A549 (cell line): ENCODE results near the gene CARD14. TPM values are rescaled to one million over a fixed set of nuclear protein-coding genes. Genes with fewer than 3 reads are reported as not detected.
"Not testable (repeated sequence)": the region's sequence is repeated elsewhere in the genome, so short reads cannot be mapped to it uniquely, and the experiment has no call there.

Experiments
- ATAC-seq, 2 experiments: fragments of 200-7000 bp in 1 of 2; fragments of >200 bp in 1 of 2; cut with Nextera tagmentation in 1 of 2; cut with Tn5 transposase in 1 of 2; 3 replicates each; pipeline versions ENCODE4 v1.8.0 to v1.9.1; 2018 to 2020; ENCODE audit warnings: mild to moderate bottlenecking in 1 of 2, moderate library complexity in 1 of 2
- CTCF ChIA-PET: fragments of 300-600 bp; sonication (Branson Sonifier 250); formaldehyde crosslinking; extraction: SDS; loops from one replicate; lab custom pipeline; 2021; ENCODE audit warnings: antibody characterized with exemption, inconsistent platforms; lab: Yijun Ruan, JAX
- POLR2A ChIA-PET: fragments of 350-600 bp; formaldehyde crosslinking; extraction: SDS; loops from one replicate; lab custom pipeline; 2021; ENCODE audit warnings: antibody characterized with exemption, inconsistent platforms; lab: Yijun Ruan, JAX
- DNase-seq, 2 experiments: peaks; one replicate each; pipeline versions ENCODE4 v3.0.0 to v3.0.0-alpha.2; 2011 to 2016; ENCODE audit warnings: low read depth in 1 of 2, low spot score in 1 of 2
- FAIRE-seq: peaks from 2 replicates; lab custom pipeline; 2011; peaks lifted over from hg19 to GRCh38; lab: Jason Lieb, UNC
- H3K27ac ChIP-seq, 2 experiments: fragments of >200 bp; sonication (Bioruptor Twin); formaldehyde crosslinking; 3 replicates each; pipeline ENCODE4 v1.5.1; 2016 to 2017
- H3K4me1 ChIP-seq: fragments of >200 bp; sonication (Bioruptor Twin); formaldehyde crosslinking; 3 replicates; pipeline ENCODE4 v1.6.1; 2016
- H3K4me2 ChIP-seq: fragments of >200 bp; sonication (Bioruptor Twin); formaldehyde crosslinking; 3 replicates; pipeline ENCODE4 v1.6.1; 2016
- H3K4me3 ChIP-seq: fragments of >200 bp; sonication (Bioruptor Twin); formaldehyde crosslinking; 3 replicates; pipeline ENCODE4 v1.5.1; 2016
- H3K9me3 ChIP-seq: fragments of >200 bp; sonication (Bioruptor Twin); formaldehyde crosslinking; 3 replicates; pipeline ENCODE4 v1.6.1; 2016
- CBX2 ChIP-seq: fragments of 200-600 bp; sonication (generic); IDR thresholded peaks from 2 replicates; pipeline ENCODE4 v1.6.1; 2016; ENCODE audit warnings: low read depth, mild to moderate bottlenecking, borderline replicate concordance
- CEBPB ChIP-seq, 2 experiments: fragments of >200 bp in 1 of 2; sonication (Bioruptor Twin) in 1 of 2; formaldehyde crosslinking in 1 of 2; IDR thresholded peaks; 2 replicates each; pipeline ENCODE4 v1.6.1; 2012 to 2016
- EP300 ChIP-seq, 2 experiments: fragments of >200 bp; sonication (Bioruptor Twin); formaldehyde crosslinking; IDR thresholded peaks; 2 replicates in 1 of 2; 3 replicates in 1 of 2; pipeline ENCODE4 v1.6.1; 2016 to 2017
- FOXS1 ChIP-seq: fragments of 250-450 bp; sonication (Bioruptor Pico); IDR thresholded peaks from 2 replicates; pipeline ENCODE4 v1.5.0; 2020; ENCODE audit warnings: mild to moderate bottlenecking, moderate library complexity
- HEYL ChIP-seq: fragments of 250-450 bp; sonication (Bioruptor Pico); IDR thresholded peaks from 2 replicates; pipeline ENCODE4 v1.8.0; 2021; ENCODE audit warnings: mild to moderate bottlenecking, moderate library complexity
- HOXB13 ChIP-seq: fragments of 250-450 bp; sonication (Bioruptor Pico); IDR thresholded peaks from 2 replicates; pipeline ENCODE4 v1.5.0; 2020; ENCODE audit warnings: low read depth, mild to moderate bottlenecking, moderate library complexity
- JUN ChIP-seq, 2 experiments: fragments of >200 bp; sonication (Bioruptor Twin); formaldehyde crosslinking; IDR thresholded peaks; 2 replicates in 1 of 2; 3 replicates in 1 of 2; pipeline ENCODE4 v1.6.1; 2016 to 2017
- KDM1A ChIP-seq: fragments of 200-600 bp; sonication (generic); IDR thresholded peaks from 2 replicates; pipeline ENCODE4 v1.6.1; 2016; ENCODE audit warnings: low read depth, mild to moderate bottlenecking
- MYC ChIP-seq: IDR thresholded peaks from 2 replicates; pipeline ENCODE4 v1.6.1; 2012; ENCODE audit warnings: mild to moderate bottlenecking, inconsistent platforms, low read length, improper control_type of control experiment, borderline replicate concordance
- NFE2L2 ChIP-seq: fragments of 150-350 bp; conservative IDR thresholded peaks from 2 replicates; pipeline ENCODE4 v1.6.1; 2014; ENCODE audit warnings: low read length
- NR3C1 ChIP-seq: fragments of >200 bp; sonication (Bioruptor Twin); formaldehyde crosslinking; IDR thresholded peaks from 3 replicates; pipeline ENCODE4 v1.6.1; 2017
- PHF8 ChIP-seq: fragments of 200-600 bp; sonication (generic); IDR thresholded peaks from 2 replicates; pipeline ENCODE4 v1.6.1; 2016; ENCODE audit warnings: low read depth, mild to moderate bottlenecking, antibody characterized with exemption, moderate library complexity, borderline replicate concordance
- POLR2A ChIP-seq: IDR thresholded peaks from 2 replicates; pipeline ENCODE4 v1.6.1; 2012; ENCODE audit warnings: mild to moderate bottlenecking, low read length
- RNF2 ChIP-seq: fragments of 200-600 bp; sonication (generic); IDR thresholded peaks from 2 replicates; pipeline ENCODE4 v1.6.1; 2016; ENCODE audit warnings: low read depth, mild to moderate bottlenecking, antibody characterized with exemption, moderate library complexity, borderline replicate concordance
- TP53 ChIP-seq: fragments of 250-450 bp; sonication (Bioruptor Pico); IDR thresholded peaks from 2 replicates; pipeline ENCODE4 v1.5.0; 2021; ENCODE audit warnings: mild to moderate bottlenecking, moderate library complexity
- ZC3H11A ChIP-seq: fragments of 450-650 bp; IDR thresholded peaks from 2 replicates; pipeline ENCODE4 v1.6.1; 2014; ENCODE audit warnings: antibody characterized with exemption, mild to moderate bottlenecking
- ZFP36 ChIP-seq: fragments of 450-650 bp; IDR thresholded peaks from 2 replicates; pipeline ENCODE4 v1.6.1; 2014; ENCODE audit warnings: borderline replicate concordance; ENCODE audit not compliant: partially characterized antibody
- ZNF302 ChIP-seq: fragments of 250-450 bp; sonication (Bioruptor Pico); IDR thresholded peaks from 2 replicates; pipeline ENCODE4 v1.9.0; 2021; ENCODE audit warnings: inconsistent platforms, mild to moderate bottlenecking, moderate library complexity
- WGBS: methylation state at CpG from one replicate; pipeline ENCODE4 v1.1.6; 2017; ENCODE audit errors: missing lambda C conversion rate; 5-methylcytosine and 5-hydroxymethylcytosine counted together
- polyA plus RNA-seq, 4 experiments: library from polyadenylated mRNA; depleted of rRNA in 3 of 4; stranded (reverse); fragments of >200 nt; fragmentation: RNase III in 1 of 4; extraction: RNeasy Plus Mini Kit Qiagen cat#74134 plus additional on column Dnase treatment in 1 of 4; gene quantifications; 2 replicates in 3 of 4; 3 replicates in 1 of 4; pipeline ENCODE4 v1.2.3, GENCODE V29; 2011 to 2017
- TF ChIP-seq, protein P1 (sequence below): fragments of >200 bp; sonication (Bioruptor Twin); formaldehyde crosslinking; IDR thresholded peaks from 3 replicates; pipeline ENCODE4 v1.5.1; 2016
- TF ChIP-seq, protein P2 (sequence below): fragments of >200 bp; sonication (Bioruptor Twin); formaldehyde crosslinking; IDR thresholded peaks from 2 replicates; pipeline ENCODE4 v1.6.1; 2016
- TF ChIP-seq, protein P3 (sequence below): IDR thresholded peaks from 2 replicates; pipeline ENCODE4 v1.6.1; 2012; ENCODE audit warnings: low read depth, borderline replicate concordance
- TF ChIP-seq, protein P4 (sequence below): fragments of 250-450 bp; sonication (Bioruptor Pico); IDR thresholded peaks from 2 replicates; pipeline ENCODE4 v1.5.0; 2021; ENCODE audit warnings: mild to moderate bottlenecking, moderate library complexity, borderline replicate concordance

The CARD14 gene
- polyA plus RNA-seq, 2 of the 4 experiments (the other 2 are of a cell fraction), result 0.17 to 0.18 TPM

DNA sequence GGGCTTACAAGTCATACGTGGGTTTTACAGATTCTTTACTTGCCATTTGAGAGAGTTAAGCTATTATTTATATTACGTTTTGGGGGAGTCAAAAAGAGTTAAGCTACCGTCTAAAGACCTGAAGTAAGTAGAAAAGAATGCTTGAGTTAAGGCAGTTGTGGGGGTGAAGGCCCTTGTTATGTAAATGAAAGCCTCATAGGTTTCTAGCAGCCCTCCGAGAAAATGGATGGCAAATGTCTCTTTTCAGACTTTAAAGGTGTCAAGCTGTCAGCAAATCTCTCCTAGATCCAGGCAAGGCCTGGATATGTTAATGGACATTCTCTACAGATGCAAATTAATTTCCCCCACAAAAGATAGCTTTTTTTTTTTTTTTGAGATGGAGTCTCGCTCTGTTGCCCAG lies 15.7 kb upstream of the CARD14 start:
- WGBS, result 85% methylated on average over 5 of the region's 5 CpGs
- POLR2A ChIA-PET, result no interaction called here
- CTCF ChIA-PET, result no interaction called here
- no peak for DNase-seq
- Histone ChIP-seq H3K27ac (no peak overlapping the region), H3K4me3 (no peak overlapping the region)
- TF ChIP-seq TP53 (CRISPR knock-in tag), result no peak
- no peak for TF ChIP-seq ZC3H11A
- TF ChIP-seq, protein P1, sequence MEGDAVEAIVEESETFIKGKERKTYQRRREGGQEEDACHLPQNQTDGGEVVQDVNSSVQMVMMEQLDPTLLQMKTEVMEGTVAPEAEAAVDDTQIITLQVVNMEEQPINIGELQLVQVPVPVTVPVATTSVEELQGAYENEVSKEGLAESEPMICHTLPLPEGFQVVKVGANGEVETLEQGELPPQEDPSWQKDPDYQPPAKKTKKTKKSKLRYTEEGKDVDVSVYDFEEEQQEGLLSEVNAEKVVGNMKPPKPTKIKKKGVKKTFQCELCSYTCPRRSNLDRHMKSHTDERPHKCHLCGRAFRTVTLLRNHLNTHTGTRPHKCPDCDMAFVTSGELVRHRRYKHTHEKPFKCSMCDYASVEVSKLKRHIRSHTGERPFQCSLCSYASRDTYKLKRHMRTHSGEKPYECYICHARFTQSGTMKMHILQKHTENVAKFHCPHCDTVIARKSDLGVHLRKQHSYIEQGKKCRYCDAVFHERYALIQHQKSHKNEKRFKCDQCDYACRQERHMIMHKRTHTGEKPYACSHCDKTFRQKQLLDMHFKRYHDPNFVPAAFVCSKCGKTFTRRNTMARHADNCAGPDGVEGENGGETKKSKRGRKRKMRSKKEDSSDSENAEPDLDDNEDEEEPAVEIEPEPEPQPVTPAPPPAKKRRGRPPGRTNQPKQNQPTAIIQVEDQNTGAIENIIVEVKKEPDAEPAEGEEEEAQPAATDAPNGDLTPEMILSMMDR, result no peak
- TF ChIP-seq, protein P2, sequence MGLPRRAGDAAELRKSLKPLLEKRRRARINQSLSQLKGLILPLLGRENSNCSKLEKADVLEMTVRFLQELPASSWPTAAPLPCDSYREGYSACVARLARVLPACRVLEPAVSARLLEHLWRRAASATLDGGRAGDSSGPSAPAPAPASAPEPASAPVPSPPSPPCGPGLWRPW, result no peak
- TF ChIP-seq NFE2L2, result no peak
- no peak for TF ChIP-seq CEBPB (IDR thresholded peaks at IDR 0.05)
- TF ChIP-seq, protein P3, sequence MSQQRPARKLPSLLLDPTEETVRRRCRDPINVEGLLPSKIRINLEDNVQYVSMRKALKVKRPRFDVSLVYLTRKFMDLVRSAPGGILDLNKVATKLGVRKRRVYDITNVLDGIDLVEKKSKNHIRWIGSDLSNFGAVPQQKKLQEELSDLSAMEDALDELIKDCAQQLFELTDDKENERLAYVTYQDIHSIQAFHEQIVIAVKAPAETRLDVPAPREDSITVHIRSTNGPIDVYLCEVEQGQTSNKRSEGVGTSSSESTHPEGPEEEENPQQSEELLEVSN, result no peak
- TF ChIP-seq ZFP36, result no peak
- no peak for TF ChIP-seq PHF8
- TF ChIP-seq, all 56 proteins: peak for 0
- Histone ChIP-seq H3K9me3 (no peaks in the 10 kb centered on the region), H3K4me2 (no peak overlapping the region), H3K4me1 (no peaks in the 10 kb centered on the region; the same call in 2 of the 3 replicates)
- ATAC-seq (no peak), FAIRE-seq (no peak)

DNA sequence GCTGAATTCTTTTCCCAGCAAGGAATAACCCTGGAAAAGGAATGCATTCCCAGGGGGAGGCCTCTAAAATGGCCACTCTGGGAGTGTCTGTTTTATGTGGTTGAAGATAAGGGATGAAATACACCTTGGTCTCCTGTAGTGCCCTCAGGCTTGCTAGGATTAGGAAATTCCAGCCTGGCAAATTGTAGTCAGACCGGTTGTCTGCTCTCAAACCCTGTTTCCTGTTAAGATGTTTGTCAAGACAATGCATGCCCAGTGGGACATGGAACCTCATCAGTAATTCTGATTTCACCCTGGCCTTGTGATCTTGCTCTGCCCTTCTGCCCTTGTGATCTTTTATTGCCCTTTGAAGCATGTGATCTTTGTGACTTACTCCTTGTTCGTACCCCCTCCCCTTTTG lies 14.2 kb upstream of the CARD14 start:
- H3K27ac ChIP-seq, H3K4me2 ChIP-seq, H3K4me1 ChIP-seq, ATAC-seq, POLR2A ChIA-PET, FAIRE-seq, H3K4me3 ChIP-seq, DNase-seq, H3K9me3 ChIP-seq: not testable (repeated sequence)
- CTCF ChIA-PET, result interaction anchor here (1.0 kb wide), 1 partner anchor 54 kb away, joined by 3 read pairs; the partner anchor contains the start of gene GAA
- 38% methylated on average over 2 of the region's 2 CpGs for WGBS

DNA sequence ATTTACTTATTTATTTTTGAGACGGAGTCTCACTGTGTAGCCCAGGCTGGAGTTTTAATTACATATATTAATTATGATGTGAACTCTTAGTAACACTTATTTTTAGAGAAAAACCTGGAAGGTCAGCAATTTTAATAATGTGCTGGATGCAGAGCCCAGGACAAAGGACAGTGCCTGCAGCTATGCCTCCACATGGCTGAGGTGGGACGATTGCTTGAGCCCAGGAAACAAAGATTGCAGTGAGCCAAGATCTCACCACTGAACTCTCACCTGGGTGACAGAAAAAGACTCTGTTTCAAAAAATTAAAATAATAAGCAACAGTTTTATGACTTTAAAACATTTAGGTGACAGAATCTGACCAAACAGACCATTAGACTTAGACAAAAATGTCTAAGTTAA lies 11.0 kb upstream of the CARD14 start:
- H3K27ac ChIP-seq, result no peak overlapping the region
- no peak for FAIRE-seq
- ChIA-PET CTCF (interaction anchor here (1.3 to 1.8 kb wide), 2 partner anchors 9 to 37 kb away, joined by 4 to 7 read pairs; no protein-coding TSS in a partner anchor), POLR2A (no interaction called here)
- H3K4me1 ChIP-seq, result no peaks in the 10 kb centered on the region
- no peak overlapping the region for H3K4me3 ChIP-seq
- H3K4me2 ChIP-seq, result no peak overlapping the region
- no peak for TF ChIP-seq JUN (IDR thresholded peaks at IDR 0.05)
- TF ChIP-seq POLR2A, result no peak
- TF ChIP-seq, protein P2, result no peak
- TF ChIP-seq EP300 (IDR thresholded peaks at IDR 0.05), result no peak
- no peak for TF ChIP-seq KDM1A
- TF ChIP-seq, protein P4, sequence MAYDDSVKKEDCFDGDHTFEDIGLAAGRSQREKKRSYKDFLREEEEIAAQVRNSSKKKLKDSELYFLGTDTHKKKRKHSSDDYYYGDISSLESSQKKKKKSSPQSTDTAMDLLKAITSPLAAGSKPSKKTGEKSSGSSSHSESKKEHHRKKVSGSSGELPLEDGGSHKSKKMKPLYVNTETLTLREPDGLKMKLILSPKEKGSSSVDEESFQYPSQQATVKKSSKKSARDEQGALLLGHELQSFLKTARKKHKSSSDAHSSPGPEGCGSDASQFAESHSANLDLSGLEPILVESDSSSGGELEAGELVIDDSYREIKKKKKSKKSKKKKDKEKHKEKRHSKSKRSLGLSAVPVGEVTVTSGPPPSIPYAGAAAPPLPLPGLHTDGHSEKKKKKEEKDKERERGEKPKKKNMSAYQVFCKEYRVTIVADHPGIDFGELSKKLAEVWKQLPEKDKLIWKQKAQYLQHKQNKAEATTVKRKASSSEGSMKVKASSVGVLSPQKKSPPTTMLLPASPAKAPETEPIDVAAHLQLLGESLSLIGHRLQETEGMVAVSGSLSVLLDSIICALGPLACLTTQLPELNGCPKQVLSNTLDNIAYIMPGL (CRISPR knock-in tag), result no peak
- TF ChIP-seq MYC, result no peak
- no peak for TF ChIP-seq CBX2
- no peak for TF ChIP-seq ZNF302 (CRISPR knock-in tag)
- TF ChIP-seq RNF2, result no peak
- no peak for TF ChIP-seq NR3C1
- no peak for TF ChIP-seq FOXS1 (CRISPR knock-in tag)
- no peak for TF ChIP-seq HOXB13 (CRISPR knock-in tag)
- TF ChIP-seq HEYL, result no peak
- DNase-seq, result no peak
- ATAC-seq, result no peak
- H3K9me3 ChIP-seq, result no peaks in the 10 kb centered on the region
- WGBS, result 73% methylated on average over 2 of the region's 2 CpGs
